K562 (cell line): ENCODE results near the gene CC2D2B. TPM values are rescaled to one million over a fixed set of nuclear protein-coding genes. Genes with fewer than 3 reads are reported as not detected.

Source experiments
- ATF7 ChIP-seq: fragments of 450-650 bp; IDR thresholded peaks from 2 replicates; pipeline ENCODE4 v1.7.1; 2014; ENCODE audit warnings: mild to moderate bottlenecking, moderate library complexity
- CREM ChIP-seq: IDR thresholded peaks from 2 replicates; pipeline ENCODE4 v1.6.1; 2014; ENCODE audit warnings: antibody characterized with exemption, low read depth
- CSDE1 ChIP-seq, 2 experiments: fragments of 450-650 bp; IDR thresholded peaks; 2 replicates each; pipeline ENCODE4 v1.6.1; 2016; ENCODE audit warnings: mild to moderate bottlenecking in 1 of 2
- E2F6 ChIP-seq, 2 experiments: IDR thresholded peaks; 2 replicates each; pipeline ENCODE4 v1.6.1; 2011; ENCODE audit warnings: borderline replicate concordance in 1 of 2, control low read depth in 1 of 2, low read depth in 1 of 2, low read length in 1 of 2, mild to moderate bottlenecking in 1 of 2, mixed read lengths in 1 of 2, moderate library complexity in 1 of 2; ENCODE audit not compliant: insufficient read depth in 1 of 2, insufficient read length in 1 of 2, poor library complexity in 1 of 2, severe bottlenecking in 1 of 2; ENCODE audit errors: extremely low read depth in 1 of 2
- EGR1 ChIP-seq: fragments of 450-650 bp; conservative IDR thresholded peaks from 2 replicates; pipeline ENCODE4 v1.6.1; 2017; ENCODE audit warnings: mild to moderate bottlenecking
- GABPA ChIP-seq: fragments of 200-800 bp; sonication (Bioruptor generic); conservative IDR thresholded peaks from 2 replicates; pipeline ENCODE4 v1.6.1; 2016; ENCODE audit warnings: low read depth, missing genetic modification characterization, missing compliant biosample characterization
- GTF2E2 ChIP-seq: fragments of 200-800 bp; sonication (Bioruptor generic); IDR thresholded peaks from 2 replicates; pipeline ENCODE4 v1.6.1; 2016; ENCODE audit warnings: missing genetic modification characterization, missing compliant biosample characterization
- HDAC8 ChIP-seq: fragments of 450-650 bp; IDR thresholded peaks from 2 replicates; pipeline ENCODE4 v1.6.1; 2016; ENCODE audit warnings: mild to moderate bottlenecking, missing genetic modification characterization, moderate library complexity, missing compliant biosample characterization
- MBD2 ChIP-seq: sonication (generic); IDR thresholded peaks from 2 replicates; pipeline ENCODE4 v1.6.1; 2016; ENCODE audit warnings: low read depth, borderline replicate concordance
- PHTF2 ChIP-seq: fragments of 250-450 bp; sonication (Bioruptor Pico); IDR thresholded peaks from 2 replicates; pipeline ENCODE4 v1.5.0; 2021; ENCODE audit warnings: mild to moderate bottlenecking
- POLR2A ChIP-seq: fragments of 450-650 bp; conservative IDR thresholded peaks from 2 replicates; pipeline ENCODE4 v1.6.1; 2016
- POLR2H ChIP-seq: IDR thresholded peaks from 2 replicates; pipeline ENCODE4 v1.6.1; 2016; ENCODE audit warnings: missing genetic modification characterization, low read depth, mild to moderate bottlenecking, control low read depth, missing compliant biosample characterization, moderate library complexity
- SIN3A ChIP-seq, 2 experiments: fragments of 150-350 bp in 1 of 2; IDR thresholded peaks; 2 replicates each; pipeline ENCODE4 v1.6.1; 2011 to 2016; ENCODE audit warnings: borderline replicate concordance in 2 of 2, low read depth in 2 of 2, low read length in 2 of 2, mild to moderate bottlenecking in 2 of 2, moderate library complexity in 2 of 2; ENCODE audit not compliant: control insufficient read depth in 1 of 2
- SIN3B ChIP-seq: fragments of 450-650 bp; IDR thresholded peaks from 2 replicates; pipeline ENCODE4 v1.6.1; 2017; ENCODE audit warnings: low read depth, mild to moderate bottlenecking, moderate library complexity
- TCF3 ChIP-seq: sonication (generic); formaldehyde crosslinking; IDR thresholded peaks from 2 replicates; pipeline ENCODE4 v1.4.0; 2020; ENCODE audit warnings: mild to moderate bottlenecking, missing genetic modification reagents
- TRIM28 ChIP-seq: fragments of 450-650 bp; IDR thresholded peaks from 2 replicates; pipeline ENCODE4 v1.6.1; 2017
- ZBTB1 ChIP-seq: sonication (generic); formaldehyde crosslinking; IDR thresholded peaks from 2 replicates; pipeline ENCODE4 v1.8.1; 2023; ENCODE audit warnings: missing genetic modification reagents, low read depth, mild to moderate bottlenecking, borderline replicate concordance
- ZNF830 ChIP-seq: fragments of 250-450 bp; sonication (Bioruptor Pico); IDR thresholded peaks from 2 replicates; pipeline ENCODE4 v1.5.0; 2021; ENCODE audit warnings: mild to moderate bottlenecking
- polyA plus RNA-seq, 8 experiments: library from polyadenylated mRNA; depleted of rRNA in 4 of 8; stranded (reverse) in 5 of 8; unstranded in 3 of 8; fragments of >200 nt; fragmentation: Nextera tagmentation in 2 of 8; fragmentation: Illumina TruSeq in 1 of 8; extraction: Ambion mirVana in 2 of 8; extraction: Trizol in 1 of 8; gene quantifications; 2 replicates each; pipeline versions ENCODE4 v1.2.1 to v1.2.3, GENCODE V29; 2011 to 2014; ENCODE audit warnings: inconsistent platforms in 1 of 8, missing spikeins in 1 of 8
- total RNA-seq, 7 experiments: library from RNA; depleted of rRNA in 6 of 7; stranded (reverse); fragments of >200 nt in 6 of 7; fragmentation: Illumina TruSeq in 2 of 7; extraction: Trizol in 2 of 7; gene quantifications; 2 replicates each; pipeline versions ENCODE4 v1.2.1 to v1.2.3, GENCODE V29; 2011 to 2021; ENCODE audit warnings: low replicate concordance in 1 of 7
- TF ChIP-seq, protein P1 (sequence below): fragments of 250-450 bp; sonication (Bioruptor Pico); IDR thresholded peaks from 2 replicates; pipeline ENCODE4 v1.8.0; 2022; ENCODE audit warnings: inconsistent platforms
- TF ChIP-seq, protein P2 (sequence below): sonication (generic); formaldehyde crosslinking; IDR thresholded peaks from 2 replicates; pipeline ENCODE4 v1.8.1; 2023; ENCODE audit warnings: missing genetic modification reagents, mild to moderate bottlenecking, borderline replicate concordance

Gene CC2D2B
- total and polyA plus RNA-seq, 9 of the 15 experiments (the other 6 are each of a cell fraction or from before 2014, with no cell fraction given): 0.10 to 0.34 (median 0.20) TPM; not detected in 5

GRCh38 chr10:96043033-96043892 is 135.5 kb downstream of the CC2D2B start, which contains the start of gene CCNJ (continued):
- TF ChIP-seq TRIM28 (no peak), EGR1 (0 out of 2 replicates have a peak, but pooled peaks have one; percentile 41), GABPA (no peak), SIN3A (IDR thresholded peaks at IDR 0.05; ENCODE audit: borderline replicate concordance in 2 of 2, control insufficient read depth in 1 of 2, low read depth in 2 of 2, low read length in 2 of 2) (no peak), ATF7 (peak; percentile 36; the same call in 1 of the 2 replicates), HDAC8 (tag) (no peak), GTF2E2 (0 out of 2 replicates have a peak, but pooled peaks have one; percentile 41), E2F6 (IDR thresholded peaks at IDR 0.05; ENCODE audit: borderline replicate concordance in 1 of 2, extremely low read depth in 1 of 2, insufficient read depth in 1 of 2, insufficient read length in 1 of 2, low read depth in 1 of 2, low read length in 1 of 2, poor library complexity in 1 of 2, severe bottlenecking in 1 of 2) (peak; percentile 93 to 97), TCF3 (CRISPR knock-in tag) (peak; percentile 25; the same call in 1 of the 2 replicates), ZBTB1 (CRISPR knock-in tag) (0 out of 2 replicates have a peak, but pooled peaks have one; percentile 7), MBD2 (peak; percentile 81; the same call in 1 of the 2 replicates), CREM (peak; percentile 2; the same call in 1 of the 2 replicates), ZNF830 (CRISPR knock-in tag) (no peak), POLR2H (peak; percentile 25; the same call in 1 of the 2 replicates), CSDE1 (IDR thresholded peaks at IDR 0.05) (no peak), POLR2A (peak; percentile 73), PHTF2 (CRISPR knock-in tag) (no peak), SIN3B (0 out of 2 replicates have a peak, but pooled peaks have one; percentile 41)
- TF ChIP-seq, protein P1, sequence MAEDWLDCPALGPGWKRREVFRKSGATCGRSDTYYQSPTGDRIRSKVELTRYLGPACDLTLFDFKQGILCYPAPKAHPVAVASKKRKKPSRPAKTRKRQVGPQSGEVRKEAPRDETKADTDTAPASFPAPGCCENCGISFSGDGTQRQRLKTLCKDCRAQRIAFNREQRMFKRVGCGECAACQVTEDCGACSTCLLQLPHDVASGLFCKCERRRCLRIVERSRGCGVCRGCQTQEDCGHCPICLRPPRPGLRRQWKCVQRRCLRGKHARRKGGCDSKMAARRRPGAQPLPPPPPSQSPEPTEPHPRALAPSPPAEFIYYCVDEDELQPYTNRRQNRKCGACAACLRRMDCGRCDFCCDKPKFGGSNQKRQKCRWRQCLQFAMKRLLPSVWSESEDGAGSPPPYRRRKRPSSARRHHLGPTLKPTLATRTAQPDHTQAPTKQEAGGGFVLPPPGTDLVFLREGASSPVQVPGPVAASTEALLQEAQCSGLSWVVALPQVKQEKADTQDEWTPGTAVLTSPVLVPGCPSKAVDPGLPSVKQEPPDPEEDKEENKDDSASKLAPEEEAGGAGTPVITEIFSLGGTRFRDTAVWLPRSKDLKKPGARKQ (CRISPR knock-in tag): no peak
- TF ChIP-seq, protein P2, sequence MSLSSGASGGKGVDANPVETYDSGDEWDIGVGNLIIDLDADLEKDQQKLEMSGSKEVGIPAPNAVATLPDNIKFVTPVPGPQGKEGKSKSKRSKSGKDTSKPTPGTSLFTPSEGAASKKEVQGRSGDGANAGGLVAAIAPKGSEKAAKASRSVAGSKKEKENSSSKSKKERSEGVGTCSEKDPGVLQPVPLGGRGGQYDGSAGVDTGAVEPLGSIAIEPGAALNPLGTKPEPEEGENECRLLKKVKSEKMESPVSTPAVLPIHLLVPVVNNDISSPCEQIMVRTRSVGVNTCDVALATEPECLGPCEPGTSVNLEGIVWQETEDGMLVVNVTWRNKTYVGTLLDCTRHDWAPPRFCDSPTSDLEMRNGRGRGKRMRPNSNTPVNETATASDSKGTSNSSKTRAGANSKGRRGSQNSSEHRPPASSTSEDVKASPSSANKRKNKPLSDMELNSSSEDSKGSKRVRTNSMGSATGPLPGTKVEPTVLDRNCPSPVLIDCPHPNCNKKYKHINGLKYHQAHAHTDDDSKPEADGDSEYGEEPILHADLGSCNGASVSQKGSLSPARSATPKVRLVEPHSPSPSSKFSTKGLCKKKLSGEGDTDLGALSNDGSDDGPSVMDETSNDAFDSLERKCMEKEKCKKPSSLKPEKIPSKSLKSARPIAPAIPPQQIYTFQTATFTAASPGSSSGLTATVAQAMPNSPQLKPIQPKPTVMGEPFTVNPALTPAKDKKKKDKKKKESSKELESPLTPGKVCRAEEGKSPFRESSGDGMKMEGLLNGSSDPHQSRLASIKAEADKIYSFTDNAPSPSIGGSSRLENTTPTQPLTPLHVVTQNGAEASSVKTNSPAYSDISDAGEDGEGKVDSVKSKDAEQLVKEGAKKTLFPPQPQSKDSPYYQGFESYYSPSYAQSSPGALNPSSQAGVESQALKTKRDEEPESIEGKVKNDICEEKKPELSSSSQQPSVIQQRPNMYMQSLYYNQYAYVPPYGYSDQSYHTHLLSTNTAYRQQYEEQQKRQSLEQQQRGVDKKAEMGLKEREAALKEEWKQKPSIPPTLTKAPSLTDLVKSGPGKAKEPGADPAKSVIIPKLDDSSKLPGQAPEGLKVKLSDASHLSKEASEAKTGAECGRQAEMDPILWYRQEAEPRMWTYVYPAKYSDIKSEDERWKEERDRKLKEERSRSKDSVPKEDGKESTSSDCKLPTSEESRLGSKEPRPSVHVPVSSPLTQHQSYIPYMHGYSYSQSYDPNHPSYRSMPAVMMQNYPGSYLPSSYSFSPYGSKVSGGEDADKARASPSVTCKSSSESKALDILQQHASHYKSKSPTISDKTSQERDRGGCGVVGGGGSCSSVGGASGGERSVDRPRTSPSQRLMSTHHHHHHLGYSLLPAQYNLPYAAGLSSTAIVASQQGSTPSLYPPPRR (CRISPR knock-in tag): 0 out of 2 replicates have a peak, but pooled peaks have one; percentile 28
